GM18517 (cell line): ENCODE data around the gene FCHSD2.
"Not testable (repeated sequence)": the region's sequence is repeated elsewhere in the genome, so short reads cannot be mapped to it uniquely, and the experiment has no call there.

ENCODE experiments used
- ATAC-seq: cut with Tn5 transposase; IDR thresholded peaks from one replicate; pipeline ENCODE4 v1.9.1; 2021; ENCODE audit warnings: mild to moderate bottlenecking, moderate library complexity; ENCODE audit not compliant: unreplicated experiment

FCHSD2 gene

GRCh38 chr11:72850832-72851231 is 291.3 kb downstream of the FCHSD2 start:
- ATAC-seq = no peak

- no peak for ATAC-seq
These were observed 293.2 kb downstream of the FCHSD2 start for GRCh38 chr11:72848846-72849466.

- no peak for ATAC-seq
These were observed 297.8 kb downstream of the FCHSD2 start for GRCh38 chr11:72844356-72844755.

GRCh38 chr11:72842653-72843330 is 299.3 kb downstream of the FCHSD2 start:
- ATAC-seq = no peak

- ATAC-seq = no peak
These were observed 300.0 kb downstream of the FCHSD2 start for GRCh38 chr11:72842126-72842525.

- no peak for ATAC-seq
These were observed 300.7 kb downstream of the FCHSD2 start for GRCh38 chr11:72841397-72841796.

GRCh38 chr11:72840780-72841179 is 301.3 kb downstream of the FCHSD2 start:
- ATAC-seq = no peak

GRCh38 chr11:72838691-72839305 is 303.3 kb downstream of the FCHSD2 start:
- ATAC-seq = no peak

GRCh38 chr11:72836111-72836510 is 306.0 kb downstream of the FCHSD2 start:
- ATAC-seq = no peak

- ATAC-seq = no peak
These were observed 307.2 kb downstream of the FCHSD2 start for GRCh38 chr11:72834905-72835304.

GRCh38 chr11:72833811-72834493 is 308.2 kb downstream of the FCHSD2 start:
- ATAC-seq = no peak

GRCh38 chr11:72833083-72833733 is 308.9 kb downstream of the FCHSD2 start:
- ATAC-seq = no peak

GRCh38 chr11:72832301-72833082 is 309.6 kb downstream of the FCHSD2 start:
- ATAC-seq = no peak

- no peak for ATAC-seq
These were observed 310.4 kb downstream of the FCHSD2 start for GRCh38 chr11:72831521-72832300.

GRCh38 chr11:72829884-72830533 is 312.1 kb downstream of the FCHSD2 start:
- ATAC-seq = no peak

GRCh38 chr11:72829178-72829577 is 312.9 kb downstream of the FCHSD2 start:
- ATAC-seq = no peak

- ATAC-seq = no peak
These were observed 313.4 kb downstream of the FCHSD2 start for GRCh38 chr11:72828692-72829101.

GRCh38 chr11:72828081-72828567 is 314.0 kb downstream of the FCHSD2 start:
- no peak for ATAC-seq

- not testable (repeated sequence) for ATAC-seq
These were observed 314.5 kb downstream of the FCHSD2 start for GRCh38 chr11:72827656-72828055.
